Forelimb muscle (tissue), 1 donor: ENCODE results near the gene ZNF212. TPM values are rescaled to one million over a fixed set of nuclear protein-coding genes. Genes with fewer than 3 reads are reported as not detected.
"Not testable (repeated sequence)": the region's sequence is repeated elsewhere in the genome, so short reads cannot be mapped to it uniquely, and the experiment has no call there.

Source experiments
- DNase-seq: peaks from one replicate; pipeline ENCODE4 v3.0.0-alpha.2; 2013; ENCODE audit warnings: low read depth
- polyA plus RNA-seq: library from polyadenylated mRNA; unstranded; fragments of 120-200 nt; gene quantifications from one replicate; pipeline ENCODE4 v1.2.1, GENCODE V29; 2013; ENCODE audit not compliant: insufficient read length

ZNF212 gene
- polyA plus RNA-seq, 1 donor = 10.1 TPM

DNA sequence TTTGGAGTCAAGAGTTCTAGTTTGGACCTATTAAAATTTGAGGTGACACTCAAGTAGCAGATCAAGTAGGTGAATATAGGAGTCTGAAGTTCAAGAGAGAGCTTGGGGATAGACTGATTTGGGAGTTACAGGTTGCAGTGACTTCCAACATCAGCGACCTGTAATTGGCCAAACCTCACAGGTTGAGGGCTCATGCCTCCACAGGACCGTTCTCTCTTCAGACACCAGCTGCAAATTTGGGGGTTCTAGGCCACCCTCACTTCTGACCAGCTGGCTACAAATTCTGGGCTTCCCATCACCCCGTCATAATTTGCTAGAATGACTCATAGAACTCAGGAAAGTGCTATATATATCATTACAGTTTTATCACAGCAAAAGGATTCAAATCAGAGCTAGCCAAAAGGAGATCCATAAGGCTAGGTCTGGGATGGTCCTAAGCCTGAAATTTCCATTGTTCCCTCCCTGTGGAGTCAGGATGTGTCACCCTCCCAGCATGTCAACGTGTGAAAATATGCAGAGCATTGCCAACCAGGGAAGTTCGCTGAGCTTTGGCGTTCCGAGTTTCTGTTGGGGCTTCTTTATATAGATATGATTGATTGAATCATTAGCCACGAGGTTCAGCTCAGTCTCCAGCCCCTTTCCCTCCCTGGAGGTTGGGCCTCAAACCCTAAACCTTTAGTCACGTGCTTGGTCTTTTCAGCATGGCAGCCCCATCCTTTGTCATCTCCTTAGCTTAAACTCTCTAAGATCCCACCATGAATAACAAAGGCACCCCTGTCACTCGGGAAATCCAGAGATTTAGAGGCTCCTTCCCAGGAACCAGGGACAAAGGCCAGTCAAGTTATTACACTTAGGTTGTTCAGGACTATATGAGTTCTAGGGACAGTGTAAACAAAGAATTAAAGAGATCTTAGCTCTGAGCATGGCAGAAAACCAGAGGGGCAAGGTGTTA is 20.7 kb upstream of the ZNF212 start:
- no peak for DNase-seq

DNA sequence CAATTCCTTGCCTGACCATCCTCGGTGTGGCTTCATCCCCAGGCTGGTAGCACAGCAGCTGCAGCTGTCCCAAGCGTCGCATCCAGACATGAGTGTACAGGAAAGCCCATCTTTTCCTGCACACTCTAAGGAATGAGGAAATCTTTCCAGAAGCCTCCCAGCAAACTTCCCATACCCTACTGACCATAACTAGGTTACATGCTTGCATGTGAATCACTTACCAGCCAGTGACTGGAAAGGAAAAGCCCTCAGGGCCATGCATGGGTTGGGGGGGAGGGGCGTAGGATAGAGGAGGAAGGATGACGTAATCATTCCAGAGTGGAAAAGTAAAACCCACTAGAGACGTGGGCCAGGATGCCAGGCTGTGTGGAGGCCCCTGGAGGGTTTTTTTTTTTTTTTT is 18.9 kb upstream of the ZNF212 start:
- no peak for DNase-seq

DNA sequence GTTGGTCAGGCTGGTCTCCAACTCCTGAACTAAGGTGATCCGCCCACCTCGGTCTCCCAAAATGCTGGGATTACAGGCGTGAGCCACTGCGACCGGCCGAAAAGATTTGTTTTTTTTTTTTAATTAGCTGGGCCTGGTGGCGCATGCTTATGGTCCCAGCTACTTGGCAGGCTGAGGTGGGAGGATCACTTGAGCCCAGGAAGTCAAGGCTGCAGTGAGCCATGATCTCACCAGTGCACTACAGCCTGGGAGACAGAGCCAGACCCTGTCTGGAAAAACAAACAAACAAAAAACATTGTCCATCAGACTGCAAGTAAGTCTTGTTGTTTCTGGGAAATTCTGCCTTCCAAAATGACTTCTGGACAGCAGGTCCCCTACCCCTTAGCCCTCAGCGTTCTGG is 16.3 kb upstream of the ZNF212 start:
- no peak for DNase-seq

GRCh38 chr7:149223761-149224160 is 15.7 kb upstream of the ZNF212 start:
- no peak for DNase-seq

DNA sequence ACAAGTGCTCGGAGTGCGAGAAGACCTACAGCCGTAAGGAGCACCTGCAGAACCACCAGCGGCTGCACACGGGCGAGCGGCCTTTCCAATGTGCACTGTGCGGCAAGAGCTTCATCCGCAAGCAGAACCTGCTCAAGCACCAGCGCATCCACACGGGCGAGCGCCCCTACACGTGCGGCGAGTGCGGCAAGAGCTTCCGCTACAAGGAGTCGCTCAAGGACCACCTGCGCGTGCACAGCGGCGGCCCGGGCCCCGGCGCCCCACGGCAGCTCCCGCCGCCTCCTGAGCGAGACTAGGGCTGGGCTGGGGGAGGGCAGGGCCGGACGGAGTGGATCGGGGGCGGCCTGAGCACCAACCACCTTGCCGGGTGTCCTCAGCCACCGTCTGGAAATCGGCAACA is 15.1 kb upstream of the ZNF212 start:
- no peak for DNase-seq

DNA sequence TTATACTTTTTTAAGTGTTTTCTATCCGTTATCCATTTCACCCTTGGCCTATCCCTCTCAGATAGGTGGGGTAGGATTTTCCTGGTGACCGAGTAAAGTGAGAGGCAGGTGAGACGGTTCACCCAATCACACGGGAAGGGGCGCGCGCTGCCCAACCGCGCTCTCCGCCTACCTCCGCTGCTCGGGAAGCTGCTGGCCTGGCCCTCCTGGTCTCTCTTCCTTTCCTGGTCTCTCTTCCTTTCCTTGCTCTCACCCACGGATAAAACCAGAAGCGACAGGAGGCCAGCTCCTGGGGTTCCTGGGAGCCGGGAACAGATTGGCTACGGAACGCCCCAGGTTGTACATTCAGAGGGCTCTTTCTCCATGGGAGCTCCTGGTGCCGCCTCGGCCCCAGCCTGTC is 14.3 kb upstream of the ZNF212 start:
- no peak for DNase-seq

DNA sequence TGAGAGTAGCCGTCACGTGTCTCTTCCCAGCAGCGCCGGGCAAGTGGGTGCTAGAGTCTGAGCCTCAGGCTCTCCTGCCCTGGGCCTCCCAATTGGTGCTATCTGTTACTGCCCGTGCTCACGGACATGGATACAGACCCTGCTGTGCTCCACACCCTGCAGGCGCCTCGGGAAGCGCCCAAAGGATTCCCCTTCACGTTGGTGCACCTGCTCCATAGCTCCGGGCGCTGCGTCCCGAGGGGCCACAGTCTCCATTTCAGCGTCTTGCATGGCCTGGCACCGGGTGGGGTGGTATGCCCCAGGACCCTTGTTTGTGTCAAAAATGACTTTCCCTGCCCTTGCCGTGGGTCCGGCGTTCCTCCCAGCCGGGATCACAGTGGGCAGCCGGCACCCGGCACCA is 13.8 kb upstream of the ZNF212 start:
- DNase-seq = no peak

- DNase-seq = not testable (repeated sequence)
Observed at GRCh38 chr7:149226366-149226765, 13.1 kb upstream of the ZNF212 start.

- no peak for DNase-seq
Observed at GRCh38 chr7:149226840-149227494, 12.5 kb upstream of the ZNF212 start.

DNA sequence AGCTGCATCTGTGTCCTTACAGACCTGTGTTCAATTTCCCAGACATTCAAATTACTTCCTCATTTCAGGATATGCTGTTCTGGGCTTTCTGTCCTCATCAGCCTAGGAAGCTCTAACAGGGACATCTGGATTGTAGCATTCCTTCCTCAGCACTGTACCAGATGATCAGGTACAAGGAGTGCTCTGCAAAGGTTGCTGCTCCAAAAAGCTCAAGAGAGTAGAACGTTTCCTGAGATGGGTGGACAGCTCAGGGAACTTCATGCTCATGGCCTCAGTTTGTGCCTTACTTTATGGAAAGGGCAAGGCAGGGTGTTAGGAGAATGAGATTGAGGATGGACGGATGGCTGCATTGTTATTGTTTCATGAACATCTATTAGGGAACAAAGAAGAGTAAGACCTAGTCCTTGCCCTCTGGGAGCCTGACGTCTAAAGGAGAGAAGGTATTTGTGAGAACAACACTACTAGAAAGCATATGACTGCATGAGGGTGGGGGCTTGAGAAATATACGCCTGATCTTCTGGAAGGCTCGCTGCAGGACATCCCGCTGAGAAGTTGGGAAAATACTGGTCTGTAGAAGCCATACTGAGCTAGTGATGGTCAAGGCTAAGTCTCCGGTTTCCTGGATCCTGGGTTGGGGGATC is 10.5 kb upstream of the ZNF212 start:
- DNase-seq = no peak

GRCh38 chr7:149229526-149229925 is 9.9 kb upstream of the ZNF212 start:
- DNase-seq = no peak

- no peak for DNase-seq
Observed at GRCh38 chr7:149232362-149232761, 7.1 kb upstream of the ZNF212 start.

DNA sequence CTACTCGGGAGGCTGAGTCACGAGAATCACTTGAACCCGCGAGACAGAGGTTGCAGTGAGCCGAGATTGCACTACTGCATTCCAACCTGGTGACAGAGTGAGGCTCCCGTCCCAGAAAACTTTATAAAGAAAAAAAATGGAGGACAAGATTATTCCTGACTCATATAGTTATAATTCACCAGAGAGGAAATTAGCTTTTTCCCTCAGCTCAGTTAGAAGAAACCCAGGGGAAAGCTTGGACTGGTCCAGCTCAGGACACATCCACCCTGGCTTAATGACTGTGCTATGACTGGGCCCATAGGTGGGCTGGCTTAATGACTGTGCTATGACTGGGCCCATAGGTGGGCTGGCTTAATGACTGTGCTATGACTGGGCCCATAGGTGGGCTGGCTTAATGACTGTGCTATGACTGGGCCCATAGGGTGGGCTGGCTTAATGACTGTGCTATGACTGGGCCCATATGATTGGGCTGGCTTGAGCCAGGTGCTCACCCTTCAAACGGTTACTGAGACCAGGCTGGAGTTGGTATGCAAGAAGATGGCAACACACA is 5.7 kb upstream of the ZNF212 start:
- DNase-seq = not testable (repeated sequence)

GRCh38 chr7:149237502-149237901 is 1.9 kb upstream of the ZNF212 start:
- DNase-seq = no peak

- DNase-seq = no peak
Observed at GRCh38 chr7:149238051-149238450, 1.4 kb upstream of the ZNF212 start.

- no peak for DNase-seq
Observed at GRCh38 chr7:149240637-149241036, 1.2 kb downstream of the ZNF212 start.

GRCh38 chr7:149241696-149242095 is 2.2 kb downstream of the ZNF212 start:
- DNase-seq = no peak

GRCh38 chr7:149245244-149245643 is 5.8 kb downstream of the ZNF212 start:
- no peak for DNase-seq

DNA sequence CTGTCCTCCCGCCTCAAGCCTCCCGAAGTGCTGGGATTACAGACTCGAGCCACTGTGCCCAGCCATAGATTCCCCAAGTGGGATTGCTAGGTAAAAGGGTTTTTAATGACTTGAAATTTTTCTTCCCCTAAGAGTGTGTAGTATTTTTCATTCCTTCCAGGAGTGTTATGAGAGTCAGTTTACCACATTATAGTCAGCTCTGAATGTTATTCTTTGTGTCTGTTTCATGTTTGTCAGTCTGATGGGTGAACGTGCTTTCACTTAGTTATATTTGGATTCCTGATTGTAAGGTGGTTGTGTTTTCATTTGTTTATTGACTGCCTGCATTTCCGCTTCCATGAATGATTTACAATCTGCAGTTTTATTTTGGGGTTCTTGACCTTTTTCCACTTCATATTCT is 6.3 kb downstream of the ZNF212 start:
- no peak for DNase-seq

DNA sequence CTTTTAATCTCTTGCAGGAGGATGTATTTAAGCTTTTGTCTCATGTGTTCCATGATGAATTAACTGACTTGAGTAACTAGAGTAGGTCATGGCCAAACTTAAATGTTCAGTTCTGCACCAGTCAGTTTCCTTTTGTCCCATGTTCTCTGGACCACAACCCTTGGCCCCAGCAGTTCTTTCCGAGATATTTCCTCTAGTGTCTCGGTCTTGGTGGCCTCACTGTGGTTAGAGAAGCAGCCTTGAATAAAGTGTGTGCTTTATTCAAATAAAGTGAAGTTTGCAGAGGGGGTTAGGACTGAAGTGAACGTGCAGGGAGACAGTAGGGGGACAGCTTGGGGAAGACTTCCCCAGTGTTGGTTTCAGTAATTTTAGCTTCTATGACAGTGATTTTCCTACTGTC is 9.3 kb downstream of the ZNF212 start:
- no peak for DNase-seq

DNA sequence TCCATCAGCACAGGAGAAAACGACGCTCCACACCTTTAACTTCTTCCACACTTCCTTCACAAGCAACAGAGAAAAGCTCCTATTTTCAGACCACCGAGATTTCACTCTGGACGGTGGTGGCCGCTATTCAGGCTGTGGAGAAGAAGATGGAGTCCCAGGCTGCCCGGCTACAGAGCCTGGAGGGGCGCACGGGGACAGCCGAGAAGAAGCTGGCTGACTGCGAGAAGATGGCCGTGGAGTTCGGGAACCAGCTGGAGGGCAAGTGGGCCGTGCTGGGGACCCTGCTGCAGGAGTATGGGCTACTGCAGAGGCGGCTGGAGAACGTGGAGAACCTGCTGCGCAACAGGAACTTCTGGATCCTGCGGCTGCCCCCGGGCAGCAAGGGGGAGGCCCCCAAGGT is 10.7 kb downstream of the ZNF212 start:
- not testable (repeated sequence) for DNase-seq

DNA sequence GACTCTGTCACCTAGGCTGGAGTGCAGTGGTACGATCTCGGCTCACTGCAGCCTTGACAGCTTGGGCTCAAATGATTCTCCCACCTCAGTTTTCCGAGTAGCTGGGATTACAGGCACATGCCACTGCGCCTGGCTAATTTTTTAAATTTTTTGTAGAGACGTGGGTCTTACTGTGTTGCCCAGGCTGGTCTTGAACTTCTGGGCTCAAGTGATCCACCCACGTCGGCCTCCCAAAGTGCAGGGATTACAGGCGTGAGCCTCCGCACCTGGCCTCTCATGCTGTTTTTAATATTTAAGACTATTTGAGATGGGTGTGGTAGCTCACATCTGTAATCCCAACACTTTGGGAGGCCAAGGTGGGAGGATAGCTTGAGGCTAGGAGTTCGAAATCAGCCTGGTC is 12.1 kb downstream of the ZNF212 start:
- DNase-seq = not testable (repeated sequence)
